ENCODE results near the gene PIGBOS1. TPM values are rescaled to one million over a fixed set of nuclear protein-coding genes. Genes with fewer than 3 reads are reported as not detected.

The PIGBOS1 gene
- total RNA-seq, 1 experiment from 2014 or later: 13.0 TPM

GRCh38 chr15:55334997-55335396 is 16.1 kb upstream of the PIGBOS1 start:
- H3K9me3 Mint-ChIP-seq: no peaks in the 10 kb centered on the region
- TF ChIP-seq USF1 (CRISPR knock-in tag; IDR thresholded peaks at IDR 0.05): no peak
- no peak for TF ChIP-seq ATF1 (CRISPR knock-in tag; IDR thresholded peaks at IDR 0.05)
- TF ChIP-seq FOXK1 (CRISPR knock-in tag; IDR thresholded peaks at IDR 0.05): no peak
- no peak for TF ChIP-seq CREM (CRISPR knock-in tag; IDR thresholded peaks at IDR 0.05)
- TF ChIP-seq GRHL2 (CRISPR knock-in tag; IDR thresholded peaks at IDR 0.05; ENCODE audit: insufficient replicate concordance, severe bottlenecking): no peak
- TF ChIP-seq E2F5 (CRISPR knock-in tag; IDR thresholded peaks at IDR 0.05): no peak
- TF ChIP-seq AR (CRISPR knock-in tag; IDR thresholded peaks at IDR 0.05): no peak
- no peak for TF ChIP-seq JUN (CRISPR knock-in tag; IDR thresholded peaks at IDR 0.05)
- no peak for TF ChIP-seq SP1 (CRISPR knock-in tag; conservative IDR thresholded peaks at IDR 0.05)
- no peak for TF ChIP-seq NR1H2 (CRISPR knock-in tag; IDR thresholded peaks at IDR 0.05)
- TF ChIP-seq TP53 (CRISPR knock-in tag; IDR thresholded peaks at IDR 0.05): no peak
- H3K27me3 Mint-ChIP-seq (ENCODE audit: low read depth): no peaks in the 10 kb centered on the region
- DNase-seq (ENCODE audit: low spot score): no peak
- H3K4me1 Mint-ChIP-seq: no peaks in the 10 kb centered on the region
- no peak for ATAC-seq
- ChIA-PET CTCF (no interaction called here), POLR2A (no interaction called here)
- H3K27ac Mint-ChIP-seq: no peak overlapping the region
- no peak overlapping the region for H3K4me3 Mint-ChIP-seq
- H3K36me3 Mint-ChIP-seq: no peaks in the 10 kb centered on the region

- H3K4me3 Mint-ChIP-seq: no peak overlapping the region
- ChIA-PET POLR2A (no interaction called here), CTCF (no interaction called here)
- TF ChIP-seq ERG (CRISPR knock-in tag; IDR thresholded peaks at IDR 0.05) (no peak), SMAD4 (CRISPR knock-in tag; IDR thresholded peaks at IDR 0.05) (no peak), SOX15 (CRISPR knock-in tag; IDR thresholded peaks at IDR 0.05) (no peak), ZSCAN18 (CRISPR knock-in tag; IDR thresholded peaks at IDR 0.05) (no peak)
- ATAC-seq (no peak), DNase-seq (ENCODE audit: low spot score) (no peak)
- no peak overlapping the region for H3K27ac Mint-ChIP-seq
- H3K4me1 Mint-ChIP-seq: no peaks in the 10 kb centered on the region
- no peaks in the 10 kb centered on the region for H3K27me3 Mint-ChIP-seq (ENCODE audit: low read depth)
- H3K9me3 Mint-ChIP-seq: no peaks in the 10 kb centered on the region
- no peaks in the 10 kb centered on the region for H3K36me3 Mint-ChIP-seq
These were observed 15.4 kb upstream of the PIGBOS1 start for GRCh38 chr15:55334371-55334770.

GRCh38 chr15:55327387-55327786 is 8.5 kb upstream of the PIGBOS1 start:
- Mint-ChIP-seq H3K36me3 (no peaks in the 10 kb centered on the region), H3K4me1 (peaks cover 17% of the 10 kb centered on the region), H3K27ac (no peak overlapping the region), H3K4me3 (no peak overlapping the region), H3K9me3 (no peaks in the 10 kb centered on the region), H3K27me3 (ENCODE audit: low read depth) (no peaks in the 10 kb centered on the region)
- ATAC-seq: no peak
- ChIA-PET CTCF (interaction anchor here (1.6 kb wide), 1 partner anchor 112 kb away, joined by 3 read pairs; no protein-coding TSS in a partner anchor), POLR2A (no interaction called here)
- no peak for DNase-seq (ENCODE audit: low spot score)
- no peak for TF ChIP-seq NFE2L1 (CRISPR knock-in tag; IDR thresholded peaks at IDR 0.05)
- no peak for TF ChIP-seq GRHL2 (CRISPR knock-in tag; IDR thresholded peaks at IDR 0.05; ENCODE audit: insufficient replicate concordance, severe bottlenecking)
- no peak for TF ChIP-seq JAZF1 (CRISPR knock-in tag; IDR thresholded peaks at IDR 0.05)
- TF ChIP-seq EMX1 (CRISPR knock-in tag; IDR thresholded peaks at IDR 0.05): no peak
- no peak for TF ChIP-seq ZNF219 (CRISPR knock-in tag; IDR thresholded peaks at IDR 0.05; ENCODE audit: borderline replicate concordance)
- no peak for TF ChIP-seq ZNF396 (CRISPR knock-in tag; IDR thresholded peaks at IDR 0.05; ENCODE audit: borderline replicate concordance)
- TF ChIP-seq CDX4 (CRISPR knock-in tag; IDR thresholded peaks at IDR 0.05; ENCODE audit: borderline replicate concordance): no peak
- TF ChIP-seq ZNF671 (CRISPR knock-in tag; IDR thresholded peaks at IDR 0.05): no peak
- TF ChIP-seq PREB (CRISPR knock-in tag; IDR thresholded peaks at IDR 0.05; ENCODE audit: borderline replicate concordance): no peak
- TF ChIP-seq CTCF (IDR thresholded peaks at IDR 0.05): no peak
